ENCODE measurements around the gene NXF1. TPM values are rescaled to one million over a fixed set of nuclear protein-coding genes. Genes with fewer than 3 reads are reported as not detected.
"Not testable (repeated sequence)": the region's sequence is repeated elsewhere in the genome, so short reads cannot be mapped to it uniquely, and the experiment has no call there.

Gene NXF1
- total RNA-seq, 1 donor from 2014 or later, result 41.4 TPM

DNA sequence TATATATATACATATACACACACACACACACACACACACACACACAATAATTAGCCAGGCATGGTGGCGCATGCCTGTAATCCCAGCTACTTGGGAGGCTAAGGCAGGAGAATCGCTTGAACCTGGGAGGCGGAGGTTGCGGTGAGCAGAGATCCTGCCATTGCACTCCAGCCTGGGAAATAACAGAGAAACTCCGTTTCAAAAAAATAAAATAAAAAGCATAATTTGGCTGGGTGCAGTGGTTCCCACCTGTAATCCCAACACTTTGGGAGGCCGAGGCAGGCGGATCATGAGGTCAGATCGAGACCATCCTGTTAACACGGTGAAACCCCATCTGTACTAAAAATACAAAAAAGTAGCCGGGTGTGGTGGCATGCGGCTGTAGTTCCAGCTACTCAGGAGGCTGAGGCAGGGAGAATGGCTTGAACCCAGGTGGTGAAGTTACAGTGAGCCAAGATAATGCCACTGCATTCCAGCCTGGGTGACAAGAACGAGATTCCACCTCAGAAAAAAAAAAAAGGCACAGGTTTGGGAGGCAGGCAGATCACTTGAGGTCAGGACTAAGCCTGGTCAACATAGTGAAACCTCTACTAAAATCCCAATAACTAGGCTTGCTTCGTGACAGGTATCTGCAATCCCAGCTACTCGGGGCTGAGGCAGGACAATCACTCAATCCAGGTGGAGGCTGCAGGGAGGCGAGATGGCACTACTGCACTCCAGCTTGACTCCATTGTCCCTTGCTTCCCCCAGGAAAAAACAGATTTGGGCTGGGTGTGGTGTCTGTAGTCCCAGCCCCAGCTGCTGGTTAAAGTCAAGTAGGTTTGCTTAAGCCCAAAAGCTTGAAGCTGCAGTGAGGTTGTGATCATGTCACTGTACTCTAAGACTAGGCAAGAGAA is 45.9 kb upstream of the NXF1 start:
- Histone ChIP-seq H3K4me3 (ENCODE audit: low read depth, low read length) (no peak overlapping the region), H3K36me3 (ENCODE audit: control insufficient read depth, insufficient read depth, low read length) (peaks cover 6% of the 10 kb centered on the region), H3K27me3 (ENCODE audit: control insufficient read depth, insufficient read depth, low read length) (no peaks in the 10 kb centered on the region)
- TF ChIP-seq CTCF (IDR thresholded peaks at IDR 0.05; ENCODE audit: insufficient read depth, low read length, poor library complexity, severe bottlenecking), result no peak
- DNase-seq (ENCODE audit: low read depth), result no peak

DNA sequence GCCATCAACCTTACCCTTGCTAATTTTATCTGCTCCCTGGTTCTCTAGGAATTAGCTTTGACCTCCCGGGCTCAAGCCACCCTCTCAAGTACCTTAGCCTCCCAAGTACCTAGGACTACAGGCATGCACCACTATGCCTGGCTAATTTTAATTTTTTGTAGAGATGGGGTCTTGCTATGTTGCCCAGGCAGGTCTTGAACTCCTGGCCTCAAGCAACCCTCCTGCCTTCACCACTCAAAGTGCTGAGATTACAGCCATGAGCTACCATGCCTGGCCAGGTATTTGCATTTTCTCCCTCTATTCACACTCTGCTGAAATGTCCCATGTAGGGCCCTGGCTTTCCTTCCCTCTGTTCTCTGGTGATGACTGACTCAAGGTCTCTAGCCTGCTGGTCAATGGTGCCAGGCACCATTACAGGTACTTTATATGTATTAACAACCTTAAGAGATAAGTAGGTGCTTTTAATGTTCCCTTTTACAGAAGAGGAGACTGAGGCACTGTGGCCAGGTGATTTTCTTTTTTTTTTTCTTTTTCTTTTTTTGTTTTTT is 42.6 kb upstream of the NXF1 start:
- peaks cover 2% of the 10 kb centered on the region for H3K36me3 ChIP-seq (ENCODE audit: control insufficient read depth, insufficient read depth, low read length)
- no peak for TF ChIP-seq CTCF (IDR thresholded peaks at IDR 0.05; ENCODE audit: insufficient read depth, low read length, poor library complexity, severe bottlenecking)
- H3K4me3 ChIP-seq (ENCODE audit: low read depth, low read length), result no peak overlapping the region
- DNase-seq (ENCODE audit: low read depth), result no peak
- no peaks in the 10 kb centered on the region for H3K27me3 ChIP-seq (ENCODE audit: control insufficient read depth, insufficient read depth, low read length)

- Histone ChIP-seq H3K27me3 (ENCODE audit: control insufficient read depth, insufficient read depth, low read length) (no peaks in the 10 kb centered on the region), H3K4me3 (ENCODE audit: low read depth, low read length) (no peak overlapping the region), H3K36me3 (ENCODE audit: control insufficient read depth, insufficient read depth, low read length) (no peaks in the 10 kb centered on the region)
- TF ChIP-seq CTCF (IDR thresholded peaks at IDR 0.05; ENCODE audit: insufficient read depth, low read length, poor library complexity, severe bottlenecking), result no peak
- no peak for DNase-seq (ENCODE audit: low read depth)
These were observed 40.9 kb upstream of the NXF1 start for GRCh38 chr11:62846177-62846576.

DNA sequence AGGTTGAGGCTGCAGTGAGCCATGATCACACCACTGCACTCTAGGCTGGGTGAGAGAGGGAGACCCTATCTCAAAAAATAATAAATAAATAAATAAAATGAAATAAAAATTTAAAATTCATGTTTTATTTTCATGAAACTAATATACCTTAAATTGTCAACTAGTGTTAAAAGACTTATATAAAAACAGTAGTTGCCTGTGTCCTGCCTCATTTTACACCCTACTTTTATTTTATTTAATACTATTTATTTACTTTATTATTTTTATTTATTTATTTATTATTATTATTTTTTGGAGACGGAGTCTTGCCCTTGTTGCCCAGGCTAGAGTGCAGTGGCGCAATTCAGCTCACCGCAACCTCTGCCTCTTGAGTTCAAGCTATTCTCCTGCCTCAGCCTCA is 38.9 kb upstream of the NXF1 start:
- no peak for DNase-seq (ENCODE audit: low read depth)
- Histone ChIP-seq H3K27me3 (ENCODE audit: control insufficient read depth, insufficient read depth, low read length) (no peaks in the 10 kb centered on the region), H3K4me3 (ENCODE audit: low read depth, low read length) (no peak overlapping the region), H3K36me3 (ENCODE audit: control insufficient read depth, insufficient read depth, low read length) (no peaks in the 10 kb centered on the region)
- no peak for TF ChIP-seq CTCF (IDR thresholded peaks at IDR 0.05; ENCODE audit: insufficient read depth, low read length, poor library complexity, severe bottlenecking)

- no peak for TF ChIP-seq CTCF (IDR thresholded peaks at IDR 0.05; ENCODE audit: insufficient read depth, low read length, poor library complexity, severe bottlenecking)
- H3K27me3 ChIP-seq (ENCODE audit: control insufficient read depth, insufficient read depth, low read length), result no peaks in the 10 kb centered on the region
- no peaks in the 10 kb centered on the region for H3K36me3 ChIP-seq (ENCODE audit: control insufficient read depth, insufficient read depth, low read length)
- no peak overlapping the region for H3K4me3 ChIP-seq (ENCODE audit: low read depth, low read length)
- DNase-seq (ENCODE audit: low read depth), result no peak
These were observed 38.2 kb upstream of the NXF1 start for GRCh38 chr11:62843466-62843865.

- H3K36me3 ChIP-seq (ENCODE audit: control insufficient read depth, insufficient read depth, low read length); DNase-seq (ENCODE audit: low read depth); H3K27me3 ChIP-seq (ENCODE audit: control insufficient read depth, insufficient read depth, low read length); H3K4me3 ChIP-seq (ENCODE audit: low read depth, low read length): not testable (repeated sequence)
These were observed 37.7 kb upstream of the NXF1 start for GRCh38 chr11:62842891-62843290.
